Activated CD8-positive, alpha-beta memory T cell treated with anti-CD3 and anti-CD28 coated beads, Interleukin-2, amount 50 U/mL, for 1 hour (primary cell): Measurements from ENCODE around the gene DKK2.

ENCODE experiments used
- DNase-seq: peaks from one replicate; pipeline ENCODE4 v3.0.0-alpha.2; 2020; ENCODE audit errors: extremely low read depth

The DKK2 gene, protein sequence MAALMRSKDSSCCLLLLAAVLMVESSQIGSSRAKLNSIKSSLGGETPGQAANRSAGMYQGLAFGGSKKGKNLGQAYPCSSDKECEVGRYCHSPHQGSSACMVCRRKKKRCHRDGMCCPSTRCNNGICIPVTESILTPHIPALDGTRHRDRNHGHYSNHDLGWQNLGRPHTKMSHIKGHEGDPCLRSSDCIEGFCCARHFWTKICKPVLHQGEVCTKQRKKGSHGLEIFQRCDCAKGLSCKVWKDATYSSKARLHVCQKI

DNA sequence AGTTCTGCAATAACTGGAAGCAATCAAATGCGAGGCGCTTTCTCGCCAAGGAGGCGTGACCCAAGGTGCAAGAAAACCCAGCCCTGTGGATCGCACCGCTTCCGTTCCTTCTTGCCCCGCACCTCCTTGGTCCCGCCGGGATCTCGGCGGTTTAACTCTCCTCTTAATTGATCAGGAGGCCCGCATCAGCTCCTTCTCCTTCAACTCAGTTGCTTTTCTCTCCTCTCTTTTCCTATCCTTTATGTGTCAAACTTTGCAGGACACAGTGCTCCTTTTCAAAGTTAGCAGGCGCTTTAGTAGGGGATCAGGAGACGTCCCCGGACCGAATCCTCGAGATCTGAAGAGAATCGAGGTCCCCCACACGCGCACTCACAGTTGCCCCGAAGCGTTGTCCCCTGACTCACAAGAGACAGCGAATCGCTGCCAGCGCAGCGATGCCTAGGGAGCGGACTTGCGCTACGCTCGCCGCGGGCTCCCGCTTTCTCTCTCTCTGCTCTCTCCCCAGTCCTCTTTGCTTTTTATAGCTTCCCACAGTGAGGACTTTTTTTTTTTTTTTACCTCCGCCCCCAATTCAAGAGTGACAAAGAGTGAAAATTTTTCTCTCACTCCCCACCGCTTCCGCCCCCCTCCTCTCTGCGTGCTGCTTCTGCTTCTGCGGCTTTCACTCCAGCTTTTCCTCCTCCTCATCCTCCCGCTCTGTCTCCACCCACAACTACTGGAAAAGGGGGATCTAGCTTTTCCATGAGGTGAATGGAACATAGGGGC, at the start of gene DKK2:
DKK2 (minus strand) TSS at position 495 of the 765 bp plus-strand sequence. CDS start 722 bp downstream, outside the sequence.
- no peak for DNase-seq

DNA sequence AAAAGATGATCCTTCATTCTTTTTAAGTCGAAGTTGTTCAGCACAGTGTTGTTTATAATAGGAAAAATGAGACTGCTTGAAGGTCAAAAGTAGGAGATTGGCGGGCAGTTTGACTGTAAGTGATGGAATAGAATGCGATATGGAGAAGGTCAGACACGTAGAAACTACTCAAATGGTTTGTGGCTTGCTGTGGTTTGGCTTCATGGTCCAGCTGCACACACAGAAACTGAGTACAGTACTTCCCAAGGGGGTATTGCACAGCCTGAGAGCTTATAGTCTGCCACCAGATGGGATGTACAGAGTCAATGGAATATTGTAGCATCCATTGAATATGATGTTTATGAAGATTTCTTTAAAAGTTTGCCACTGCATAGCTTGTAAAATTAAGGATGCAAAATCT, 41.1 kb upstream of the DKK2 start:
- no peak for DNase-seq

DNA sequence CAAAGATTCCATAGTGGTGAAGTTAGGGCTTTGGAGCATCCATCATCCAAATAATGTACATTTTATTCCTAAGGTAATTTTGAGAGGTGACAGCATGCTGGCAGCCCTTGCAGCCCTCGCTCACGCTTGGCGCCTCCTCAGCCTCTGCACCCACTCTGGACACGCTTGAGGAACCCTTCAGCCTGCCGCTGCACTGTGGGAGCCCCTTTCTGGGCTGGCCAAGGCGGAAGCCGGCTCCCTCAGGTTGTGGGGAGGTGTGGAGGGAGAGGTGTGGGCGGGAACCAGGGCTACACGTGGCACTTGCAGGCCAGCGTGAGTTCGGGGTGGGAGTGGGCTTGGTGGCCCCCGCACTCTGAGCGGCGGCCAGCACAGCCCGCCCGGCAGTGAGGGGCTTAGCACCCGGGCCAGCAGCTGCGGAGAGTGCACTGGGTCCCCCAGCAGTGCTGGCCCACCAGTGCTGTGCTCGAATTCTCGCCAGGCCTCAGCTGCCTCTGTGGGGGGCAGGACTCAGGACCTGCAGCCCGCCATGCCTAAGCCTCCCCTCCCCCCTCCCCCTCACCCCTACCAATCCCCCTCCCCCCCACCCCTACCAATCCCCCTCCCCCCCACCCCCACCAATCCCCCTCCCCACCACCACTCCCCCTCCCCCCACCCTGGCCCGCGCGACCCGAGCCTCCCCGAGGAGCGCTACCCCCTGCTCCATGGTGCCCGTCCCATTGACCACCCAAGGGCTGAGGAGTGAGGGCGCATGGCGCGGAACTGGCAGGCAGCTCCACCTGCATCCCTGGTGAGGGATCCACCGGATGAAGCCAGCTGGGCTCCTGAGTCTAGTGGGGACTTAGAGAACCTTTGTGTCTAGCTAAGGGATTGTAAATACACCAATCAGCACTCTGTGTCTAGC, 37.0 kb upstream of the DKK2 start:
- no peak for DNase-seq

DNA sequence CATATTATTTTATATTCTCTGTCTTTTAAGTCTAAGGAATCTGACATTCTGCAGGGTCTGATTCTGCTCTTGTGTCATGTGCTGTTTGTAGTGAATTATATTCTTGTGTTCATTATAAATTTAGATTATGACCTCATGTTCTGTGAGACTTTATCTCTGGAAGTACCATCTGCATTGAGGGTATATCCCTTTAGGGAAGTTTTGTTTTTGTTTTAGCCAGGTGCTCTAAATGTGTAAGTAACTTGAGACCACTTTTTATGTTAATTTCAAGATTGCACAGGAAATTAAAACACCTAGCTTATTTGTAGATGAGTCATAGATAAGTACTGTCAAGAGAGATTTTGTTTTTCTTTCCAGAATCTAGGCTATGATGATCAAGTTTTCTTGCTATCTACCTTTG, 35.0 kb upstream of the DKK2 start:
- no peak for DNase-seq

DNA sequence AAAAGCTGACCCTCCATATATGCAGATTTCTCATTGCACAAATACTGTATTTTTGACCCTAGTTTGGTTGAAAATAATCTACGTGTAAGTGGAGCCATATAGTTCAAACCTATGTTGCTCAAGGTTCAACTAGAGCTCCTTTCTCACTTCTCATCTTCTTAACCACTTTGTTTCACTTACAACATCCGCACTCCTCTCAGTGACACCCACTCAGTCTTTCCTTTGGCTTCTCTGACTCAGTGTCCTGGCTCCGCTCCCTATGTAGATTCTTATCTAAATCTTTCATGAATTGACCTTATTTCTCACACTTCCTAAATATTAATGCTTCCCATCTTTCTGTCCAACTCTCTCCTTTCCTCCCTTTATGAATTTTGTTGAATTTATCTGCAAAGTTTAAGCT, 32.9 kb upstream of the DKK2 start:
- DNase-seq, result no peak

DNA sequence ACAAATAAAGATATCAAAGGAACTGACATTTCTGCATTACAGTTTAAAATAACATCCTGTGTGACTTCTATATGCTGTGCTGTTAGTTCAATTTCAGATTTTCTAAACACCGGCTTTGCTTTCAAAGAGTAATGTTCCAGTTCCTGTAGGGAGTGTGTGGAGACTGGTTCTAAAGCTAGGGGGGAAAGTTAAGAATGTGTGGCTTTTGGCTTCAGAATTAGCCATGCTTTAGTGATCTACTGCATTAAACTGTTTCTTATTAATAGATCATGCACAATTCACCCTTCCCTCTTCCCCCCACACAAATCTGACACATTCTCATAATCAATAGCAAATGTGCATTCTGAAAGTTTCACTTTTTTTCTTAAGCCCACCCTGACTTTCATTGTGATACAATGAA, 32.0 kb upstream of the DKK2 start:
- no peak for DNase-seq

DNA sequence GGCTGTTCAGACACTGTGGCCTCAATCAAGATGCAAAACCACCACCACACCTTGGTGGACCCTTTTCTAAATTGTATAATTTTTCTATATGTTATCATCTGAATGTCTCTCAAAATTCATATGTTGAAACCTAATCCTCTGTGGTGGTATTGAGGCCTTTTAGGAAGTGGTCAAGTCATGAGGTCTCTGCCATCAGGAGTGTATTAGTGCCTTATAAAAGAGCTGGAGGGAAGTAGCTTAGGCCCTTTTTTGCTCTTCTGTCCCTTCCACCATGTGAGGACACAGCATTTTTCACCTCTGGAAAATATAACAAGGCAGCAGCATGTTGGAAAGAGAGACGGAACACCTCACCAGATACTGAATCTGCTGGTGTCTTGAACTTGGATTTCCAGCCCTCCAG, 30.5 kb upstream of the DKK2 start:
- no peak for DNase-seq

DNA sequence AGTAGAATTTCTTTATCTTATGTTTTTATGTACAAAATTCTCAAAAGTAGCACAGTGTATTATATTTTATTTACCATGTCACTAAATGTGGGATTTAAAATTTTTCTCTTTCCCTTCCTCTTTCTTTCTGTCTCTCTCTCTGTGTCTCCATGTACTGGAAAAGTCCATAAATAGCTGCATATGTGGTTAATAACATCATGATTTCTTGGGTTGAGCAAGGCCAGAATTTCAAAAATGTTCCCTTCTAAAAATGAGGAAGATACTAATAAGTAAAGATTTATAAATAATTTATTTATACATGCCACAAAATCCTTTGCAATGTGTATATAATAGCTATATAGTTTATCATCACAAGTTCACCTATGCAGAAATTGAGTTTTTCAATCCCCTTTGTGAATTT, 29.1 kb upstream of the DKK2 start:
- no peak for DNase-seq

DNA sequence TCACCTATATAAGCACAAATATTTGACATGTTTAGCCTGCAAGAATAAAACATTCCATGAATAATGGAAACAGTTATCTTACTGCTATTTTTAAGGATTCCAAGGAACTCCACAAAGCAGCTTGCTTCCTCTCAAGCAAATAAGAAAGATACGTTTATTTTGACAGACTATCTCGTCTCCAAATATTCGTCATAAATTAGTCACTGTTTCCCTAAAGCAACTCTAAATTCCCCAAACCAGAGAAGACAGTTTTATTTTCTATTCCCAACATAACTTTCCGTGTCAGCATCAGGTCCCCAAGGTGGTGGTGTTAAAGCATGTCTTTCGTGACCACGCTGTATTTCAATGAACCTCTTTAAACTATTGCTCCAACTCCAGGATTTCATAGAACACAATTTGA, 24.3 kb upstream of the DKK2 start:
- DNase-seq, result no peak

DNA sequence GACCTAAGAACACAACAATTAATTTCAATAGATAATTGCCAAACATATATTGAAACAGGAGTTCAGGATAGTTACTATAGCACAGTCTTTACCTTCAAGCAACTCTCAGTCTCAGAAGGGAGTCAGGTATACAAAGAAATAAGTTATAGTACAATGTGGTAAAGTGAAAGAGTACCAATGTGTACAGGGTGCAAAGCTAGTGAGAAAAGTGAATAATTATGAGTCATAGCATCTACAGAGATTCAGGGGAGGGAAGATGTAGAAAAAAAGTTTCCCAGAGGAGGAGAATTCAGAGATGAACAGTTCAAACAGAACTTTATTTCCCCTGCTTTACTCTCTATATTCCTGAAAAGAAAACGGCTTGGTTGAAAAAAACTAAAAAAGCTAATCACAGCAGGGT, 22.7 kb upstream of the DKK2 start:
- no peak for DNase-seq

DNA sequence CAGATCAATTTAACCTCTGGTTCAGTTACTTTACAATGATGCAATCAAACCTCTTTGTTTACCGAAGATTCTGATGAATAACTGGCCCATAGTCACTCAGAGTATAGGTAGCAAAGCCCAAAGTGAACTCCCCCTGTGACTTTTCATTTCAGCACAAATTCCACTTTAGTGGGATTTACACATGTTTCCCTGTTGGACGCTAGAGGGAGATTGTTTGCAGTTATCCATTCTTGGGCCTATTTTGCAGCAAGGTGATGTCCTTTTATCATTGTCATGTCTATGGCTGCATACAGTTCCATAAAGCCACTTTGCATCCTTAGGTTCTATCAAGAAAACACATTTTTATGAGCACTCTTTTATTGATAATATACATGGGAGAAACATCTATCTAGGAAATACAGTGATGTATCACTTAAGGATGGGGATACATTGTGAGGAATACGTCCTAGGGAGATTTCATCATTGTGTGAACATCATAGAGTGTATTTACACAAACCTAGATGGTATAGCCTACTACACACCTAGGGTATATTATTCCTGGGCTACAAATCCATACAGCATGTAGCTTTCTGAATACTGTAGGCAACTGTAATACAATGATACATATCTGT, 14.5 kb upstream of the DKK2 start:
- DNase-seq, result no peak

DNA sequence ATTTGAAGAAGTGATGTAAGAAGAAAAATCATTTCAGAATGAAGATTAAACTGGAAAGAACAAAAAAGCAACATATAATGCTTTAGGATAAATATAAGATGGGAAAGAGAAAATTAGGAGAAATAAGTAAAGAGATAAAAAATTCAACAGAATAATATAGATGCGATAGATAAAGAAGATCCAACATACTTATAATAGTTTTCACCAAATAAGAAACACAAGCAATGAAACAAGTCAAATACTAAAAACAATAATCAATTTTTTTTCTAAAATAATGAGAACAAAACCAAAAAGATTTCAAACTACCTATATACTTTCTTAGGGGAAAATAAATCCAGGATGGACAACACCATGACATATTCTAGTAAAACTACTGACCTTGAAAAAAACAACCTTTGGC, 10.1 kb upstream of the DKK2 start:
- no peak for DNase-seq

DNA sequence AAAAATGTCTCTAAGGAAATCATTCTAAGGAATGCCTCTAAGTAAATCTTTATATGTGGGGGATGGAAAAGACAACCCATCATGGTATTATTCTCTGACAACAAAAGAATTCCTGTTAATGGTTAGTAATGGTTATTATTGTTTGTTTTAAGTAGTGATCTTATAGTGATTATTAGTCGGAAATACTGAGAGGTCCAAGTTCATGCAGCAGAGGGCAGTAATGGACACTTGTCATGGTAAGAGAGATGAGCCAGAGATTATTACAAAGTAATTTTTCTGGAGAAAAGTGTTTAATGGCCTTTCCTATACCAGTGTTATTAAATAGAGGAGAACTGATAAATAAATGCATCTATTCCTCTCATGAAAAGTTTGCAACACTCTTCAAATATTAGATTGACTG, 8.1 kb upstream of the DKK2 start:
- no peak for DNase-seq

DNA sequence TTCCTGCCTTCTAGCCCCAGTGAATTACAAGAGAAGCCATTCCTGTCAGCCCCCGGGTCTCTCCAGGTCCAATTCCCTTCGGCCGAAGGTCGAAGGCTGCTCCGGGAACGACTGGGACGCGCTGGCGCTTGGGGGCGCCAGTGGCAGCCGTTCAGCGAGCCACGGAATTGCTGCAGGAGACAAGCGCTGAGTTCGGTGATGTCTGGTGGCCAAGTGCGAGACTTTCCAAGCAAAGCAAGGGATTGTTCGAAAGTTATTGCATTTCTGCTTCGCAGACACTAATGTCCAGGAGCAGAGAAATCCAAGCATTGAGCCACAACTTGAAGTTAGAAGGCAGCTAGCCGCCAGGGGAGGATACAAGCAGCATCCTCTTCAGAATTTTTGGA, 1.1 kb upstream of the DKK2 start:
- DNase-seq, result no peak

DNA sequence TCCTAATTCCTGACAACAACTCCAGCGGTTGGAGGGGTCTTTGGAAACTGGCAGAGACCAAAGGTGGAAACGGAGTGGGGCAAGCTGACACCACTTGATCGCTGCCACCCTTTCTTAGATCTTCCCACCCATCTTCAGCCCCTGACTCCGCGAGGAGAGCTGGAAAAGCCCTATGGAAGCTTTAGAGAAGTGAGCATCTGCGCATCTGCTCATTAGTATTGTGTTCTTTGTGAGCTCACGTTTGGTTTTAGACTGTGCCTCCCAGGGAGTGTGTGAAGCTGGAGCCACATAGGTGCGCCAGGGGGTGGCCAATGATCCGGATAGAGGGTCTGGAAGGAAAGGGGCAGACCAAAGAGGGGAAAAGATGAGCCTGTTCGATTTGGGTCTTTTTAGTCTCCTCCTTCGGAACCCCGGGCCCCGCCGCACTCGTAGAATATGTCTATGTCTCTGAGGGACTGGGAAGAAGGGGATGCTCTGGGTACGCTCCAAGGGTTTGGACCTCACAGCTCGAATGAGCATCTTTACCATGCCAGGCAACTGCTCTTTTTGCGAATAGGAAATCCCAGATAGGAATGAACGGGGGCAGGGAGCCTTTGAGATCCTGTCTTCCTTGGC, 578 bp upstream of the DKK2 start:
- no peak for DNase-seq

DNA sequence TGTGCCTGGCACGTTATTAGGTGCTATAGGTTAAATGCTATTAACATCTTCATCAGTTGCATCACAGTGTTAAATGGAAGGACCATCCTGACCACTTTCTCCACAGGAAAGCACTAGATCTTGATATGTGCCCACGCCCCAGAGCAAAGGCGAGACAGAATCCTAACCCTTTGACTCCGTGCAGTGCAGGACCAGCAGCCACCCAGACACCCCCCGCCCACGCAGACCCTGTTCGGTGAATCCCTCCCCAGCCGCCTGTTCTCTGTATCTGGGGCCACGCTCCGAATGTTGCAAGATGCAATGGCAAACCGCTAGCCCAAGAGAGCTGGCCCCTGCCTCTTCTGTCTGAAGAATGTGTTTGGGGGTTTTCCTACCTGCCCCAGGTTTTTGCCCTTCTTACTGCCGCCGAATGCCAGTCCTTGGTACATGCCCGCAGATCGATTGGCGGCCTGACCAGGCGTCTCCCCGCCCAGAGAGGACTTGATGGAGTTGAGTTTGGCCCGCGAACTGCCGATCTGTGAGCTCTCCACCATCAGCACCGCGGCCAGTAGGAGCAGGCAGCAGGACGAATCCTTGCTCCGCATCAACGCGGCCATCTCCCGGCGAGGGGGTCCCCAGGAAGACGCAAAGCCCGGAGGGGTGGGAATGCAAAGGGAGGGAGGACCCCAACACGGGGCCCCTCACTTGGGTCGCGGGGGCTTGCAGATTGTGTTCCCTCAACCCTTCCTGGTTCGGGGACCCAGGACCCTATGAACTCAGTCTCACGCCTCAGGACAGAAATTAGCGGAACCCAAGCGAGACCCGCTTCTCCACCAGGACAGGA, 906 bp downstream of the DKK2 start:
- DNase-seq, result no peak

DNA sequence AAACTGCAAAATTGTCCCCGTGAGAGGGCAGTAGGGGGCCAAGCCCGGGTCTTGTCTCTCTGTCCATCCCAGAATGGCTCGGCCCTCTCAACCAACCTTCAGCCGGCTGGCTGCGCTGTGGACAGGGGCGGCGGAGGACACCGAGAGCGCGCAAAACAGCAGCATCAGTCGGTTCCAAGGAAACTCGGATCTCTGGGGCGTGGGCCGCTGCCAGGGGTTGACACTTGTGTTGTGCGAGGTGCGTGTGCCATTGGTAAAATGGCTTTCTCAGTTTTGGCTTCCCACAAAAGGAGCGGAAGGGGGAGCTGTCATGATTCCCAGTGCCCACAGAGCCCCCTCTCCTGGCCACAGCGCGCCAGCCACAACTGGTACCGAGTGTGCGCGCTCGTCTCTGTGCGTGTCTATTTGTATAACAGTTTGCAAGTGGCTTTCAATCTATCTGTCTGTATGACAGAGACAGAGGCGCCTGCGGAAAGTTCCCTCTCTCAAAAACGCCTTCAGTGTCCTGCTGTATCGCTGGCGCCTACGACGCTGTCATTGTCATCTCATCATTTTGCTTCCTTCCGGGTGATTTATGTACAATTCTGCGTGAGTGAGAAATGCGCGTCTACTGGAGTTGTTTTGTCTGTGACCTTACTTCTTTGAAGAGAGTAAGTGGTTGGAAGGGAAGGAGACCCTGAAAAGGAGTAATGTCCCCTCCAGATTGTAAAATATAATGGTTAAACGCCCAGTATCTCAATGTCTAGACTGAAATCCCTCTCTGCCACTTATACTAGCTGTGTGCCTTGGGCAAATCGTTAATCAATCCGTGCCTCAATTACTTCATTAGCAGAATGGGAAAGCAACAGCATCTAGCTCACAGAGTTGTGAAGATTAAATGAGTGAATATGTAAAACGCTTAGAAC, 1.8 kb downstream of the DKK2 start:
- no peak for DNase-seq

DNA sequence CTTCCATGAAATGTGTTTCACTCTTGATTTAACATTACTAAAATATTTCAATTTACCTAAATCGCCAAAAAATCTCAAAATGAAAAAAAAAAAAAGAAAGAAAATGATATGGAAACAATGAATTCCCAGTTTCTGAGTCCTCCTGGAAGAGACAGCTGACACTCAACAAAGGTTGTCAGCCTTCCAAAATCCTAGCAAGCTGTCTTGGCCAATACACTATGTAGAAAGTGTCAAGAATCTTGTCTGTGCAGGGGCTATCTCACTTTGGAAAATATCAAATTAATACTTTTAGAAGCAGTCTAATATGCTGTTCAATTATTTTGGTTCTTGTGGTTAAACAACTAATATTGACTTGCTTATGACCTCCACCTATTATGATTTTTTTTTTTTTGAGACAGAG, 8.7 kb downstream of the DKK2 start:
- no peak for DNase-seq

DNA sequence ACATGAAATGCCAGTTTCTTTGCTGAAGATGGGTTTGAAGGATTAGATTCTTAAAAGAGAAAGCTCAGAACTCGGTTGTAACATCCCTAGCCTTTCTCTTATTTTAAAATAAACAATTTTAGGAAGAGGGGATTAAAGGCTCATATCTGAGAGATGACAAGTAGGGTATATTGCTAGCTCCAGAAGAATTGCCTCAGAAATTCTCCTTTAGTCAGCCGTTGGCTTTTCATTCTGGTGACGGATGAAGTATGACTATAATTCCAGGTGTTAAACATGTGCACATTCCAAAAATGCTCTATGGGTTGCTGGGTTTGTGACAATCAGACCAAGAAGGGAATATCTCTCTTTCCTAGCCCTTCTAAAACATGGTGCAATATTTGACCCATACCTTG, 17.8 kb downstream of the DKK2 start:
- DNase-seq, result no peak
